Left lung (tissue), 10 donors: ENCODE results near the gene RAB3C. TPM values are rescaled to one million over a fixed set of nuclear protein-coding genes. Genes with fewer than 3 reads are reported as not detected.

Experiments
- ATAC-seq: fragments of 200-7000 bp; cut with Tn5 transposase; one replicate; pipeline ENCODE4 v1.9.1; 2020; ENCODE audit warnings: moderate library complexity
- DNase-seq, 4 donors: peaks; one replicate each; pipeline ENCODE4 v3.0.0-alpha.2; 2013 to 2020
- H3K27ac ChIP-seq, 2 donors: fragments of 200-600 bp; sonication (generic) in 1 of 2; one replicate each; pipeline versions ENCODE4 v1.5.0 to v1.8.0; 2020 to 2021
- H3K27me3 ChIP-seq, 2 donors: fragments of 200-600 bp; sonication (generic) in 1 of 2; one replicate each; pipeline versions ENCODE4 v1.5.0 to v1.8.0; 2020 to 2021
- H3K36me3 ChIP-seq, 2 donors: fragments of 200-600 bp; sonication (generic) in 1 of 2; one replicate each; pipeline versions ENCODE4 v1.5.0 to v1.8.0; 2020 to 2021
- H3K4me1 ChIP-seq, 2 donors: fragments of 200-600 bp; one replicate each; pipeline ENCODE4 v1.8.0; 2021
- H3K4me3 ChIP-seq, 2 donors: fragments of 200-600 bp; sonication (generic) in 1 of 2; one replicate each; pipeline versions ENCODE4 v1.5.0 to v1.8.0; 2020 to 2021; ENCODE audit warnings: mild to moderate bottlenecking in 1 of 2
- H3K9me3 ChIP-seq, 2 donors: fragments of 200-600 bp; sonication (generic) in 1 of 2; one replicate each; pipeline versions ENCODE4 v1.5.0 to v1.8.0; 2020 to 2021
- intact Hi-C, 2 donors: fragments of 100-400 bp; cut with DNase I; formaldehyde crosslinking; loops; one replicate each; pipeline versions ENCODE4 v1.11.2 to v1.14.2; 2022
- polyA plus RNA-seq, 6 donors: library from polyadenylated mRNA; unstranded; fragments of 120-200 nt; gene quantifications; one replicate each; pipeline ENCODE4 v1.2.1, GENCODE V29; 2013; ENCODE audit not compliant: insufficient read length in 6 of 6
- total RNA-seq, 2 donors: library from RNA; stranded (reverse); fragmentation: NEBNext Ultra II Directional; extraction: Animal tissue kit (Norgen Biotek cat#: 25700); gene quantifications; one replicate each; pipeline ENCODE4 v1.2.1, GENCODE V29; 2021
- TF ChIP-seq, protein P1 (sequence below), 2 donors: fragments of 200-600 bp; sonication (generic) in 1 of 2; IDR thresholded peaks; one replicate each; pipeline versions ENCODE4 v1.5.0 to v1.8.0; 2021; ENCODE audit warnings: antibody characterized with exemption in 2 of 2
- donor health status: DM: no; HTN: yes; CAD: no.
- donor health status: DM: no; HTN: no; CAD: no.

RAB3C gene
- total and polyA plus RNA-seq, 8 donors, result 1.1 to 3.5 (median 1.6) TPM

DNA sequence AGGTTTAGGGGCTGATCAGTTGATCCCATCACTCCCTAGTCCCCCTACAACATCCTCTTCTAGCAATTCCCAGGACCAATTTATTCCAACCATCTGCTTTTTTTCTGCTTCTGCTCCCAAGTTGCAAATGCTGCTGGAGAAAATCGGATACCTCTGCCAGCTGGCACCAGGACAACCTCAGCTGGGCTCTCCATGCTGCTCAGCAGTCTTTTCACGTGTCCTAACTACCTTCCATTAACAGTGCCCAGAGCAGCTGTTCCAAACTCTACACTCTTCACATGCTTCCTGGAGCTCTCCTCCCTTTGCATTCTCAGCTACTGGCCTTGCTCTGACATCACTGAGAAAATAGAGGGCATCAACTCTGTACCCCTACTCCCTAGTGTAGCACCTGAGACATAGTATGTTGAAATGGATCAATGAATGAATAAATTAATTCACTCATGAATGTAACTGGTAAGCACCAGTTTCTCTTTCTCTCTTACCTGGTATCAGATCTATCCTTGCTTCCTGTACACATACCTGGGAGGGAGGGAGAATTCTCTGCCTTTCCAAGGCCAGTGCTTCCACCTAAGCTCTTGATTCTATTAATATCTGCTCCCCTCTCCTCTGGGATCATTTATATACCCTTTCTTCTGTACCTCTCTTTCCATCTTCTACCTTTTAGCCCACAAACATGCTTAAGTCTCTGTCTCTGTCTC lies 191.0 kb downstream of the RAB3C start:
- H3K27ac ChIP-seq, result no peak overlapping the region
- DNase-seq, result peak in 1 of 4 donors; percentile 72
- intact Hi-C loops, result no loop called here
- peaks cover 0 to 8% of the 10 kb centered on the region in 2 donors for H3K4me1 ChIP-seq
- TF ChIP-seq, protein P1, sequence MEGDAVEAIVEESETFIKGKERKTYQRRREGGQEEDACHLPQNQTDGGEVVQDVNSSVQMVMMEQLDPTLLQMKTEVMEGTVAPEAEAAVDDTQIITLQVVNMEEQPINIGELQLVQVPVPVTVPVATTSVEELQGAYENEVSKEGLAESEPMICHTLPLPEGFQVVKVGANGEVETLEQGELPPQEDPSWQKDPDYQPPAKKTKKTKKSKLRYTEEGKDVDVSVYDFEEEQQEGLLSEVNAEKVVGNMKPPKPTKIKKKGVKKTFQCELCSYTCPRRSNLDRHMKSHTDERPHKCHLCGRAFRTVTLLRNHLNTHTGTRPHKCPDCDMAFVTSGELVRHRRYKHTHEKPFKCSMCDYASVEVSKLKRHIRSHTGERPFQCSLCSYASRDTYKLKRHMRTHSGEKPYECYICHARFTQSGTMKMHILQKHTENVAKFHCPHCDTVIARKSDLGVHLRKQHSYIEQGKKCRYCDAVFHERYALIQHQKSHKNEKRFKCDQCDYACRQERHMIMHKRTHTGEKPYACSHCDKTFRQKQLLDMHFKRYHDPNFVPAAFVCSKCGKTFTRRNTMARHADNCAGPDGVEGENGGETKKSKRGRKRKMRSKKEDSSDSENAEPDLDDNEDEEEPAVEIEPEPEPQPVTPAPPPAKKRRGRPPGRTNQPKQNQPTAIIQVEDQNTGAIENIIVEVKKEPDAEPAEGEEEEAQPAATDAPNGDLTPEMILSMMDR (IDR thresholded peaks at IDR 0.05), result no peak
- H3K4me3 ChIP-seq, result no peak overlapping the region
- H3K9me3 ChIP-seq, result no peaks in the 10 kb centered on the region
- no peaks in the 10 kb centered on the region for H3K36me3 ChIP-seq
- H3K27me3 ChIP-seq, result no peaks in the 10 kb centered on the region
- ATAC-seq, result no peak

DNA sequence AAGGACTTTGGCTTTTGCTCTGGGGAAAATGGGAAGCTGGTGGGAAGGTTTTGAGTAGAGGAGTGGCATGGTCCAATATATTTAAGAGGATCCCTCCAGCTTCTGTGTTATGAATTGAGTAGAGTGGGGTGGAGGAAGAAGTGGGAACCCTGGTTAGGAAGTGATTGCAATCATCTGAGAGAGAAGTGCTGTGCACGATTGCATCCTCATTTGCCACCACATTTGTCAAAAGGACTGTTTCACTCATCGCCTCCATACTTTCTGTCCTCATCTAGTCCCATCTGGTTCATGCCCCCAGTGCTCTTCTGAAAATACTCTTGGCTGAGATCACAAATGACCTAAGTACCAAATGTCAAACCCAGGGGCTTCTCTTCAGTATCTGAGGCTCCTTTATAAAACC lies 192.1 kb downstream of the RAB3C start:
- Histone ChIP-seq H3K36me3 (no peaks in the 10 kb centered on the region), H3K27ac (no peak overlapping the region), H3K27me3 (no peaks in the 10 kb centered on the region), H3K4me1 (peaks cover 0 to 8% of the 10 kb centered on the region in 2 donors), H3K9me3 (no peaks in the 10 kb centered on the region), H3K4me3 (no peak overlapping the region)
- TF ChIP-seq, protein P1 (IDR thresholded peaks at IDR 0.05), result no peak
- no peak for ATAC-seq
- intact Hi-C loops, result no loop called here
- DNase-seq, result no peak

DNA sequence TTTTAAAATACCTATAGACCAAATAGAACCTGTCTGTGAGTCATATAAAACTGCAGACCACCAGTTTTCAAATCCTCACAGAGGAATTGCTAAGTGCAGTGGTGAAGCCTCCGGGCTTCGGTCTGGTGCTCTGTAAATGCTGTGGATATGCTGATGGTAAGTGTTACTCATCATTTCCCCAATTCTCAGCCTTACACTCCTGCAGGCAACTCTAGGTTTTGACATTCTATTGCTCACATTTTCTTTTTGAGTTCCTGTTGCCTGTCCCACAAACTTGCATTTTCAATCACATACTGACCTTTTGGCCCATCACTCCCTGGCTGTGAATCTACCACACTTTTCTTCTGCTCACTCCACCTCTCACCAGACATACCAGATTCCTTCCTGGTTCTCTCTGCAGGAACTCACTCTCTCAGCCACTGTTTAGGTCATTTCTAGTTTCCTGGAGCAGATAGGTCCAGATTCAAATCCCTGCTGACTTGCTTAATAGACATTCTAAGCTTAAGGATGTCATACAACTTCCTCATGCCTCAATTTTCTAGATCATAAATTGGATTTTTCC lies 192.9 kb downstream of the RAB3C start:
- H3K36me3 ChIP-seq, result no peaks in the 10 kb centered on the region
- H3K9me3 ChIP-seq, result no peaks in the 10 kb centered on the region
- no peak overlapping the region for H3K4me3 ChIP-seq
- TF ChIP-seq, protein P1 (IDR thresholded peaks at IDR 0.05), result no peak
- peak; percentile 34 for ATAC-seq
- intact Hi-C loops, result no loop called here
- H3K4me1 ChIP-seq, result peaks cover 0 to 8% of the 10 kb centered on the region in 2 donors
- no peaks in the 10 kb centered on the region for H3K27me3 ChIP-seq
- no peak for DNase-seq
- no peak overlapping the region for H3K27ac ChIP-seq

DNA sequence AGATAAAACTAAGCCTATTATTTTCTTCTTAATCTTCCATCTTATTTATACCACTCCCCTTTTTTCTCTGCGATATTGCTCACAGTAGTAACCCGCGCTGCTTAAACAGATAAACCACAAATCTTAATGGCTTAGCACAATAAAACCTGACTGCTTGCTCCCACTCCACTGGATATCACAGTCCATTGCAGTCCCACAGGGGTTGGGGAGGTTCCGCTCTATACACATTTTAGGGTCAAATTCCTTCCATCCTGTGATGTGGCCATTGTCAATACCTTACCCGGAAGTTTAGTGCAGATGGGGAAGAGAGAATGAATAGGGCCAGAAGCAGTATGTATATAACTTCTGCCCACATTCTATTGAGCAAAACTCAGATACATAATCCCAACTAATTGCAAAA lies 193.7 kb downstream of the RAB3C start:
- Histone ChIP-seq H3K27me3 (no peaks in the 10 kb centered on the region), H3K9me3 (no peaks in the 10 kb centered on the region), H3K36me3 (no peaks in the 10 kb centered on the region), H3K4me3 (no peak overlapping the region), H3K27ac (no peak overlapping the region), H3K4me1 (peaks cover 0 to 8% of the 10 kb centered on the region in 2 donors)
- no peak for DNase-seq
- ATAC-seq, result no peak
- TF ChIP-seq, protein P1 (IDR thresholded peaks at IDR 0.05), result no peak
- intact Hi-C loops, result no loop called here

DNA sequence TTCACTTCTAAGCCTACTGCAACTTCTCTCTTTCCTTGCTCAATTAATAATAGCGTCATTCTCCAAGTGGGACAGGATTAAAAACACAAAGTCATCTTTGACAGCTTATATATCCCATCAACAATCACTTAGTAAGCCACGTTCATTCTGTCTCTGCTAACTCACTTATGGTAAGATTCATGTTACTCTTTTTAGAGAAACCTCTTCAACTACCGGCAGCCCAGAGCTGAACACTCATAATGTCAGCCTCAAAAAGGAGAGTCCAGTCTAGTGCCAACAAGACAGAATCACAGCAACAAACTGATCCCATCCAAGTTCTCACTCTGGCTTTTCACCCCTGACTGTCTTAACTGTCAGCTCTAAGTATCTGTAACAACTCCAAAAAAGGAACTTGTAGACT lies 196.0 kb downstream of the RAB3C start:
- Histone ChIP-seq H3K27me3 (no peaks in the 10 kb centered on the region), H3K27ac (no peak overlapping the region), H3K4me1 (peaks cover 0 to 8% of the 10 kb centered on the region in 2 donors), H3K9me3 (no peaks in the 10 kb centered on the region), H3K4me3 (no peak overlapping the region), H3K36me3 (no peaks in the 10 kb centered on the region)
- no peak for DNase-seq
- TF ChIP-seq, protein P1 (IDR thresholded peaks at IDR 0.05), result no peak
- no peak for ATAC-seq
- intact Hi-C loops, result no loop called here
